Measurements from ENCODE around the gene DENND1C.
"Not testable (repeated sequence)": the region's sequence is repeated elsewhere in the genome, so short reads cannot be mapped to it uniquely, and the experiment has no call there.

The DENND1C gene

GRCh38 chr19:6453951-6454565, 27.5 kb downstream of the DENND1C start:
- no peak for DNase-seq

DNA sequence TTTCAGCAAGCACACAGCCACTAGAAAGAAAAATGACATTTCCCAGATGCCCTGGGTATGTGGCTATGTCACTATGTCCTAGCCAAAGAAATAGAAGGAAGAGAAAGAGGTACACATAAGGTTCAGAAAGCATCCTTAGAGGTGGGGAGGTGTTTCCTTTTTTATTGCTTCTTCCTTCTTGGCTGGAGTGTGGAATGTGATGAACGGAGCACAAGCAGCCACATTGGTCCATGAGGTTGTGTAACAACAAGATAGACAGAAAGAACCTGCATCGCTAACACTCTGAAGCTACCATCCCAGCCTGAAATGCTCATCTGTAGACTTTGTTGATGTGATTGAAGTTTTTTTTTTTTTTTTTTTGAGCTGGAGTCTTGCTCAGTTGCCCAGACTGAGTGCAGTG, 28.7 kb downstream of the DENND1C start:
- DNase-seq = no peak

DNA sequence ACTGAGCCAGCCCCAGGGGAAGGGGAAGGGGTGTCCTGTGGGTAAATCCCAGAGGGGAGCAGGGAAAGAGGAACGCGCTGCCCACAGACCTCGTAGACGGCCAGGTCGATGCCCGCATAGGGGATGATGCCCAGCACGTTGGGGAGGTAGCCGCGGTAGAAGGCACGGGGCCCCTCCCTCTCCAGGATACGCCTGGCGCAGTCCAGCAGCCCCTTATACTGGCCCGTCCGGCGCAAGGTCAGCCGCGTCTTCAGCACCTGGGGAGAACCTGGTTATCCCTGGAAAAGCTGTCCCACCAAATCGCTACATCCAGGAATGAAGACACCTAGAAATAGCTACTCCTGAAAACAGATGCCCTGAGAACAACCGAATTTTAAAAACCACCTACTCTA, 29.4 kb downstream of the DENND1C start:
- no peak for DNase-seq

- no peak for DNase-seq
Measured at GRCh38 chr19:6451583-6452222, 29.9 kb downstream of the DENND1C start.

DNA sequence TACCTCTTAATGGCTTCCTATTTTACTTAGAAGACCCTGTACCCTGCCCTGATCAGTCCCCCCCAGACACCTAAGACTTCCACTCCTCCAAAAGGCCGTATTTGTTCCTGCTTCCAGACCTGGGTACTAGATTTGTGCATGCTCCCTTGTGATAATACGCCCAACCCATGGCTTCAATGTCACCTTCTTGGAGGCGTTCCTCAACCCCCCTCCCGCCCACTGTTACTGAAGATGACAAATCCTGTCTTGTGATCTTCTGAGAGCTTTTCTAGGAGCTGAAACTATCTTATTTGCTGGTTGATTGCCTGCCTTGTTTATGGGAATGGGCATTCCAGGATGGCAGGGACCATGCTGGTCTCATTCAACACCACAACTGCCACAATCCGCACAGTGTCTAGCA, 31.4 kb downstream of the DENND1C start:
- peak in 2 of 3 donors; percentile 22 to 37 for DNase-seq

GRCh38 chr19:6448045-6448444, 33.5 kb downstream of the DENND1C start:
- DNase-seq = no peak

DNA sequence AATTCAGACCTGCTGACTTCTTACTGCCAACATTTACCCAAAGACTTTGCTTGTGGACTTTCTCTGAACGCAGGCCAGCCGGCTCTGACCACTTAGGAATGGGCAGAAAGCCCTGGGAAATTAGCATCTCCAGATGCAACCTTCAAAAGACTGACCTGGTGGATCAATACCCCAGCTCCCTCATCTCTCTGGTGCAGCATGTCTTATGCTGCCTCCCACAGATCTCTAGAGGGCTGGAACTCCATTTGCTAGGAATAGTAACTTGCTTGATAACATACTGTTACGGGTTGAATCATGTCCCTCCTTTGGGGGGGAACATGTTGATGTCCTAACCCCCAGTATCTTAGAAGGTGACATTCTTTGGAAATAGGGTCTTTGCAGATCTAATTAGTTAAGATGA, 35.1 kb downstream of the DENND1C start:
- DNase-seq = no peak

- no peak for DNase-seq
Measured at GRCh38 chr19:6443986-6444385, 37.6 kb downstream of the DENND1C start.

GRCh38 chr19:6442087-6442688, 39.4 kb downstream of the DENND1C start:
- no peak for DNase-seq

- DNase-seq = no peak
Measured at GRCh38 chr19:6440905-6441304, 40.7 kb downstream of the DENND1C start.

DNA sequence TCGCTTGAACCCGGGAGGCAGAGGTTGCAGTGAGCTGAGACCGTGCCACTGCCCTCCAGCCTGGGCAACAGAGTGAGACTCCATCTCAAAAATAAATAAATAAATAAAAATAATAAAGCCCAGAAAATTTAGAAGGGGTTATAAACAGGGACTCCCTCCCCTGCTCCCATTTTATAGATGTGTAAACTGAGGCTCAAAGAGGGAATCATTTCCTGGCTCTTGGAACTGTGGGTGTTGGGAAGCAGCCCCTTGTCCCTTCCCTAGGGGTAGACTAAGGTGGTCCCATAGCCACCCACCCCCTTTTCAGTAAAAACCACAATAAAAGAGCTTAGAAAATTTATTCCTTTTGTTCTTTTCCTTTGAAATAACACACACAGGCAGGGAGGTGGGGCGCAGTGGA, 41.8 kb downstream of the DENND1C start:
- no peak for DNase-seq

DNA sequence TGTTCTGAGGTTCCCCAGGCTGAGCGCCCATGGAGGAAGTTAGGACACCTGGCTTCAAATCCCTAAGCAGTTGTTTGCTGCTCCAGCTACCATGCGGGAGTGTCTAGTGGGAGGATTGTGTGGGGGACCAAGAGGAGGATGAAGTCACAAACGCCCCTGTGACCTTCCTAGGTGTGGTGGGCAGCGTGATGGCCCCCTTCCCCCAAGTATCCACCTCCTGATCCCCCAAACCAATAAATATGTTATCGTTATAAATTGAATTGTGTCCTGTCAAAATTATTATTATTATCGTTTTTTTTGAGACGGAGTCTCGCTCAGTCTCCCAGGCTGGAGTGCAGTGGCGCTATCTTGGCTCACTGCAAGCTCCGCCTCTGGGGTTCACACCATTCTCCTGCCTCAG, 47.9 kb downstream of the DENND1C start, which contains the start of gene SLC25A41:
Gene SLC25A41, minus strand, starts transcription at position 101 of the 400 bp plus-strand sequence. Its CDS starts 70 bp downstream, at position 31.
- no peak for DNase-seq

DNA sequence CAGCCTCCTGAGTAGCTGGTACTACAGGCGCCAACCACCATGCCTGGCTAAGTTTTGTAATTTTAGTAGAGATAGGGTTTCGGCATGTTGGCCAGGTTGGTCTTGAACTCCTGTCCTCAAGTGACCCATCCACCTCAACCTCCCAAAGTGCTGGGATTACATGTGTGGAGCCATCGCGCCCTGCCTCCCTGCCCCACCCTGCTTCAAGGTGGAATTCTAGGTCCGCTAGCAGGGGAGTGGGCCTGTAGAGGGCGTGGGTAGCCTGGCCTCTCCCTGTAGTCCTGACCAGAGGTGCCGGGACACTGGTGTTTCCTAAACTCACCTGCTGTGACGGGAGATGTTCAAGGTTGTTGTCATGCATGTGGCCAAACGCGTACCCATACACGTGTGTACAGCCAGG, 48.4 kb downstream of the DENND1C start:
- DNase-seq = no peak

GRCh38 chr19:6431891-6432290, 49.7 kb downstream of the DENND1C start:
- DNase-seq = no peak

- DNase-seq = no peak
Measured at GRCh38 chr19:6429419-6430221, 52.0 kb downstream of the DENND1C start.

DNA sequence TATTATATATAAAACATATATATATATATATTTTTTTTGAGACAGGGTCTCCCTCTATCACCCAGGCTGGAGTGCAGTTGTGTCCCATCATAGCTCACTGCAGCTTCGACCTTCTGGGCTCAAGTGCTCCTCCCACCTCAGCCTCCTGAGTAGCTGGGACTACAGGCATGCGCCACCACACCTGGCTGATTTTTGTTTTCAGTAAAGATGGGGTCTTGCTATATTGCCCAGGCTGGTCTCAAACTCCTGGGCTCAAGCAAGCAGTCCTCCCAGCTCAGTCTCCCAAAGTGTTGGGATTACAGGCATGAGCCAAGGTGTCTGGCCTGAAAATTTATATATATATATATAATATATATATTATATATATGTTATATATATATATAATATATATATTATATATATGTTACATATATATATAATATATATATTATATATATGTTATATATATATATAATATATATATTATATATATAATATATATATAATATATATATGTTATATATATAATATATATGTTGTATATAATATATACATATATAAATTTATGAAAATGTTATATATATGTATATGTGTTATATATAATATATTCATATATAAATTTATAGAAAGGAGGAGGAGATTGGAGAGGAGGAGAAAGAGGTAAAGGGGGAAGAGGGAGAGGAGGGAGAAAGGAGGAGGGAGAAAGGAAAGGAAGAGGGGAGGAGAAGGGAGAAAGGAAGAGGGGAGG, 52.7 kb downstream of the DENND1C start:
- DNase-seq = not testable (repeated sequence)

GRCh38 chr19:6427131-6427530, 54.5 kb downstream of the DENND1C start:
- no peak for DNase-seq

DNA sequence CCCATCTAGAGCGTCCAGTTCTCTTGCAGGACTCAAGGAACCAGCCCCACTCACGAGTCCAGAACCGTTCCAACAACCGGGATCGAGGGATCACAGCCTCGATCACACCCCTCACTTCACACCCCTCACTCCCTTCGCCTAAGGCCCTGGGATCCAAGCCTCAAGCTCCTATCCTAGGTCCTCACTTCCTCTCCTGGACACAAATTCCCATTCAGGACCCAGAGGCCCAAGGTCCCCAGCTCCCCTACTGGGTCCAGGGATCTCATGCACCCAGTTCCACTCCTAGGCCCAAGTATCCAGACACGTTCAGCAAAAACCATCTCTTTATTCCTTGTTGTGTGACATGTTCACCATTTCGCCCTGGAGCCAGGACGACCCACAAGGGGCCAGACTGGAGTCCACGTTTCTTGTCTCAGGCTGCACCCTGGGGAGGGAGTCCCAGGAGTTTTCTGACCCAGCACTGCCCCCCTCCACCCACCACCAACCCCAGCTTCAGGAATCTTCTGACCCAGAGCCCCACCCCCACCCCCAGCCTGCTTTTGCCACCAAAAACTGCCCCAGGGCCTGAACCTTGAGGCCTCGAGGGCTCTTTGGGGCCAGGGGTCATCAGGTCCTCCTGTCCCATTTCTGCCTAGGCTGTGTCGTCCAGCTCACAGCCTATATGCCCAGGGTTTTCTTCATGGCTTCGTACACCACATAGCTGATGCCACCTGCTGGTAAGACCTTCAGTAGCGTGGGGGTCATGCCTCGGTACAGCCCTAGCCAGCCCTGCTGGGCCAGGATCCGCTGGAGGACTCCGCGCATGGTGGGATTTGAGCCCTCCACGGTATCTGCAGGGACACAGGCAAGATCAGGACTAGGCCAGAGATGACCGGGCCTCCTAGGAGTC, 55.6 kb downstream of the DENND1C start:
- peak in 2 of 3 donors; percentile 13 to 18 for DNase-seq

- peak; percentile 99 to 100 (median 100) for DNase-seq
Measured at GRCh38 chr19:6424939-6425731, 56.5 kb downstream of the DENND1C start.

- peak in 2 of 3 donors; percentile 14 to 56 for DNase-seq
Measured at GRCh38 chr19:6424195-6424938, 57.2 kb downstream of the DENND1C start, which contains the start of gene KHSRP. Gene KHSRP, minus strand, starts transcription at chr19:6424811. Its CDS starts 110 bp downstream, at chr19:6424701.

Measured in suppressor macrophage treated with lipopolysaccharide for 1 hour (primary cell).